SKM-1 treated with dmso at 0.1 percent for 144 hours (cell line): ENCODE results near the gene KLHL26.

Experiments
- DNase-seq: peaks from one replicate; lab custom pipeline; 2025; ENCODE audit not compliant: unreplicated experiment; lab: John Stamatoyannopoulos, UW

The KLHL26 gene

GRCh38 chr19:18712981-18713380 is 76.2 kb downstream of the KLHL26 start:
- no peak for DNase-seq

GRCh38 chr19:18713550-18714117 is 76.8 kb downstream of the KLHL26 start:
- no peak for DNase-seq

- no peak for DNase-seq
These were observed 78.6 kb downstream of the KLHL26 start for GRCh38 chr19:18715416-18715815.

GRCh38 chr19:18716857-18717256 is 80.0 kb downstream of the KLHL26 start:
- DNase-seq = no peak

- no peak for DNase-seq
These were observed 80.8 kb downstream of the KLHL26 start for GRCh38 chr19:18717601-18718000.

- no peak for DNase-seq
These were observed 81.2 kb downstream of the KLHL26 start for GRCh38 chr19:18718015-18718526.

GRCh38 chr19:18718846-18719458 is 82.1 kb downstream of the KLHL26 start:
- DNase-seq = no peak

- no peak for DNase-seq
These were observed 82.7 kb downstream of the KLHL26 start for GRCh38 chr19:18719541-18719940.
